Stimulated activated CD8-positive, alpha-beta memory T cell treated with anti-CD3 and anti-CD28 coated beads, Interleukin-12 subunit alpha, Interleukin-12 subunit beta, amount 100 ng/mL, for 24 hours (primary cell): Measurements from ENCODE around the gene NAA10.
A peak's percentile ranks its signal among the peaks of the same experiment; 100 is the strongest.

ENCODE experiments used
- DNase-seq: peaks from one replicate; pipeline ENCODE4 v3.0.0-alpha.2; 2020; ENCODE audit errors: extremely low read depth

NAA10 gene

GRCh38 chrX:153927922-153928760 is 6.7 kb downstream of the NAA10 start:
- DNase-seq = peak; percentile 71

- no peak for DNase-seq
These were observed 7.2 kb downstream of the NAA10 start for GRCh38 chrX:153927672-153927921.

- no peak for DNase-seq
These were observed 7.8 kb downstream of the NAA10 start for GRCh38 chrX:153926858-153927671.

- no peak for DNase-seq
These were observed 8.3 kb downstream of the NAA10 start for GRCh38 chrX:153926552-153926857.

GRCh38 chrX:153925739-153926551 is 8.9 kb downstream of the NAA10 start, which contains the start of gene ARHGAP4:
Gene ARHGAP4, minus strand, starts transcription at chrX:153926264. Its CDS starts 62 bp downstream, at chrX:153926202.
- DNase-seq = no peak

GRCh38 chrX:153925387-153925738 is 9.5 kb downstream of the NAA10 start:
- no peak for DNase-seq

- no peak for DNase-seq
These were observed 10.5 kb downstream of the NAA10 start for GRCh38 chrX:153924149-153924861.

GRCh38 chrX:153922932-153923857 is 11.6 kb downstream of the NAA10 start:
- DNase-seq = no peak

GRCh38 chrX:153921511-153922446 is 13.1 kb downstream of the NAA10 start:
- DNase-seq = no peak

GRCh38 chrX:153921070-153921469 is 13.8 kb downstream of the NAA10 start:
- DNase-seq = no peak

- DNase-seq = no peak
These were observed 14.3 kb downstream of the NAA10 start for GRCh38 chrX:153920546-153920945.

- no peak for DNase-seq
These were observed 15.6 kb downstream of the NAA10 start for GRCh38 chrX:153919281-153919680.

- DNase-seq = no peak
These were observed 17.0 kb downstream of the NAA10 start for GRCh38 chrX:153917869-153918268.

- DNase-seq = no peak
These were observed 21.1 kb downstream of the NAA10 start for GRCh38 chrX:153913701-153914100.

- DNase-seq = no peak
These were observed 21.6 kb downstream of the NAA10 start for GRCh38 chrX:153913211-153913610.

- DNase-seq = no peak
These were observed 23.0 kb downstream of the NAA10 start for GRCh38 chrX:153911798-153912197.

GRCh38 chrX:153910446-153910845 is 24.4 kb downstream of the NAA10 start:
- no peak for DNase-seq

GRCh38 chrX:153909980-153910360 is 24.9 kb downstream of the NAA10 start:
- no peak for DNase-seq
